GM12875 (cell line): ENCODE results near the gene PITPNB.
A peak's percentile ranks its signal among the peaks of the same experiment; 100 is the strongest.

ENCODE experiments used
- H3K4me3 ChIP-seq: one replicate; pipeline ENCODE4 v1.5.1; 2011; ENCODE audit warnings: low read depth, low read length, control low read depth
- CTCF ChIP-seq: IDR thresholded peaks from 2 replicates; pipeline ENCODE4 v1.5.1; 2011; ENCODE audit warnings: low read depth, mild to moderate bottlenecking, control low read depth, inconsistent platforms, low read length, moderate library complexity, borderline replicate concordance; ENCODE audit not compliant: insufficient read depth

Gene PITPNB

GRCh38 chr22:27810609-27811151, 108.4 kb downstream of the PITPNB start:
- no peak overlapping the region for H3K4me3 ChIP-seq
- no peak for TF ChIP-seq CTCF

- no peak overlapping the region for H3K4me3 ChIP-seq
- no peak for TF ChIP-seq CTCF
These were observed 109.1 kb downstream of the PITPNB start for GRCh38 chr22:27809700-27810608.

GRCh38 chr22:27809226-27809603, 109.8 kb downstream of the PITPNB start:
- no peak overlapping the region for H3K4me3 ChIP-seq
- no peak for TF ChIP-seq CTCF

- H3K4me3 ChIP-seq = no peak overlapping the region
- no peak for TF ChIP-seq CTCF
These were observed 110.4 kb downstream of the PITPNB start for GRCh38 chr22:27808451-27809225.

DNA sequence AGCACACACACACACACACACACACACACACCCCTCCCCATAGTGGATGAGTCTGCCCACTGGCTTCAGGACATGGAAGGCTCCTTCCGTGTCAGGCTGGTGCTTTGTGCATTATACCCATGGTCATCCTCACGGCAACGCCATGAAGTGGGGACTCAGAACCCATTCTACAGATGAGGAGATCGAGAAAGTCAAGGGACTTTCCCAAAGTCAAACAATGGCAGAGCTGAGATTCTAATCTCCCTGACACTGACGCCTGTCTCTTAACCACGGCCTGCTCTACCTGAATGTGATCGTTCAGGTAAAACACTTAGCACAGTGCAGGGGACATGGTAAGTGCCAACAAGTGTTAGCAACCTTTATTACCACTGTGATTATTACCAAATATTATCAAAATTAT, 113.2 kb downstream of the PITPNB start:
- no peak for TF ChIP-seq CTCF

DNA sequence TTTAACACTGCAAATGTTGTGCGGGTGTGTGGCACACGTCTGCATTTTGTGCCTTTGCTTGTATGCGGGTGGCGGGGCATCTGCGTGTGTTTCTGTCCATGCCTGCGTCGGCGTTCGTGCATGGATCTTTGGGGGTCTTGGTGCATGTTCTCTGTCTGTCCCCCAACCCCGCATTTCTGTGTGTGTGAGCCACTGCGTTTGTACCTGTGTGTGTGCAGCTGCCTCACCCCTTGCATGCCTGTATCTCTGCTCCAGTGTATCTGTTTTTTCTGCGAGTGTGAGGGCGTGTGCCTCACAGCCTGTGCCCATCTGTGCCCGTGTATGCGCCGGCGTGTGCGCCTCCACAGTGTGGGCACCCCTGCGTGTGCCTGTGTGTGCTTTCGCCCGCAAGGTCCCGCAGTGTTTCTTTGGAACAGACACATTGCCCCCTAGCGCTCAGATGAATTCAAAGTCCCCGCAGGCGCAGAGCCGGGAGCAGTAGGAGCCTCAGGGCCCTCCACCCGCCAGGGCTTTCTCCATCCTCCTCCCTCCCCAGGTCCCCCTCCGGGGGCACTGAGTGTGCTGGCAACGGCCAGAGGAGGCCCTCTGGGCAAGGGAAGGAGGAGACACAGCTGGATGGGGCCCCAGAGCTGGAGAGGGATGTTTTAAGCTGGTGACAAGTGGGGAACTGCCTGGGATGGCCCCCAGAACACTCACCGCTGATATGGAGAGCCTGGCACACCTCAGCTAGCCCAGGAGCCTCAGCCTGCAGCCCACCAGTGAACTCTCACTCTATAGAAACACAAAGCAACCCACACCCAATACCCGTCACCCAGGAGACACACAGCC, 114.4 kb downstream of the PITPNB start:
- H3K4me3 ChIP-seq = no peak overlapping the region
- TF ChIP-seq CTCF = peak; percentile 61

More for the DNA sequence above, 113.2 kb downstream of the PITPNB start:
- no peak overlapping the region for H3K4me3 ChIP-seq
